GM18520 (cell line): Measurements from ENCODE around the gene INPP5K.
"Not testable (repeated sequence)": the region's sequence is repeated elsewhere in the genome, so short reads cannot be mapped to it uniquely, and the experiment has no call there.

Source experiments
- ATAC-seq: cut with Tn5 transposase; IDR thresholded peaks from one replicate; pipeline ENCODE4 v1.9.1; 2021; ENCODE audit not compliant: unreplicated experiment

Gene INPP5K

DNA sequence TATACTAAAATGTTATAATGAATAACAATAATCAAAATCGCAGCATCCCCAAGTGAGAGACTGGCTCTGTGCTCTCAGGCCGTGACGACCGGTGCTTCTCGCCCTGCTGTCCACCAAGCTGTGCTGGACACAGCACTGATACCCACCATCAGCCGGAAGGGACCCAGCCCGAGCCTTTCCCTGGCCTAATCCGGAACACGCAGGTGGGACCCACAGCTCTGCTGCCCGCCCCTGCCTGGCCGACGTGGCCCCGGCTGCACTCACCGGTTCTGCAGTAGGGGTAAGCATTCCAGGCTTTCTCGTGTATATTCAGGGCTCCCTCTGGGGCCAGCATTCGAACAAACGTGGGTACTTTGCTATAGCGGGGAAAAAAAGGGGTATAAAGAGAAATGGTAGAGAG is 31.6 kb upstream of the INPP5K start:
- ATAC-seq = no peak

DNA sequence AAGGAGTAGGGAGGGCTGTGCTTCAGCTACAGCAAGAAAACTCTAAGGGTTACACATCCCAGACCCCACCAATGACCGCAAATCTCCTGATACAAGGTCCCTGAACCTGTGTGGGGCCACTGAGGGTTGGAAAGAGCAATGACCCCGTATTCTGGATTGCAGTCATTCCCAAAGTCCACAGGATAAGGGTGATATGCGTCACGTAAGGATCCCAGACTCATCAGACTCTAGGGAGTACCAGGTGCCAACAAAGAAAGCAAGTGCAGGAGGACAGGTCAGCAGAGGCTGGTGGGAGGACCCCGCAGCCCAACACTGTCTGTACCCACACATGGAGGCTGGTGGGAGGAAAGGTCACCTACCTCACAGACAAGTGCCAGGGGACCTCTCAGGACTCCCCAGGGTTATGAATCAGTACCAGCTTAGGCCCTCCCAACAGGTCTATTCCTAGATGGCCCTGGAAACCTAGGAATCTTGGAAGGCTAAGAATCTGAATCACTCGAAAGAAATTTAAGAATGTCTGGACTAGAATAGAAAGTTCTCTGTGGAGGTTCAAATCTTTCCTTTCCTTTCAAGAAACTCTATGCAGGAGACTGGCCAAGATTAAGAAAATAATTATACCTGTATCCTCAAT is 30.0 kb upstream of the INPP5K start:
- ATAC-seq = no peak

DNA sequence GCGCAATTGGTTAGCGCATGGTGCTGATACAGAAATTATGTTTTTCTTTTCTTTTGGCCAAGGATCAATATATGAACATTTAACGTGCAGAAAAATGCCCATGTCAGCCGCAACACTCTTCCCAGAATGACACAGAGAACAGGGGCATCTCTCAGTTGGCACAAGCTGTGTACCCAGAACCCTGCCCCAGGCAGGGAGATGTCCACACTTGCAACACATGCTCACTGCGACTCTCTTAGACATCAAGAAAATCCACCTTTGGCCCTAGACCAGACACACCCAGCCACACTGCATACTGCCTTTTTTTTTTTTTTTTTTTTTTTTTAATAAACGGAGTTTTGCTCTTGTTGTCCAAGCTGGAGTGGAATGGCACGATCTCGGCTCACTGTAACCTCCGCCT is 29.2 kb upstream of the INPP5K start:
- no peak for ATAC-seq

DNA sequence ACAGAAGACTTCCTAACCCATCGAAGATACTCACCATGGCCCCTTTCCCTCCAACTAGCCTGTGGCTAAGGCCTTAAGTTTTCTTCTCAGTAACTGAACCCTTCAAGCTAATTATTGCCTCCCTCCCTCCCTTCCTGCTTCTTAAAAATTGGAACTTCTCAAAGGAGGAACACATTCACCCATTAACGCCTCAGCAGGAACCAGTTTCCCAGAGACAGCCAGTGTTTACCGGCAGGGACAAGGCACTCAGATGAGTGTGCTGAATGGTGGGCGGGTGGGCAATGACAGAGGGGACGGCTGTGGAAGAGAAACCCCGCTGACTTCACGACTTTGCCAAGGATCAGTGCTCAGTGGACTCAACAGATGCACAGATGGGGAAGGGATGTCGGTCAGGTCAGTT is 25.9 kb upstream of the INPP5K start:
- ATAC-seq = no peak

DNA sequence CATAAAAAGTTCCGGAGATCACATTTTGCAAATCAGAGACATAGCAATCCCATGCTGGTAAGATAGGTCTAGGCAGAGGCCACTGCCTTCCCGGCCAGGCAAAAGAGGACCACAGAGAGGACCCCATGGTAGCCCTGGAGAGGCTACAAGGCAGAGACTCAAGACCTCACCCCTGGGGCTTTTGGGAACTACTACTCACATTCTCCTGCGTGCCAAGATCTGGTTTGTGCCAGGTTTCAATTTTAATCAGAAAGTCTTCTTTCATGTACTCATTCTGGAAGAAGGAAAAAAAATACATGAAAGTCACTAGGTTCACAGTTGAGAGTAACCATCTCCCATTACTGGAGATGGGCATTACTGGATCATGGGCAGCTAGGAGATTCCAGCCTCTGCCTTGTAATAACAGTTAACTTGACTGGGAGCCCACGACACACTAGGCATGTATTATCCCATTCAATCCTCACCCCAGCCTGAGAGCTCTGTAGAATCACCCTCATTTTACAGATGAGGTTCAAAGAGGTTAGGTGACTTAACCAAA is 25.0 kb upstream of the INPP5K start:
- ATAC-seq = no peak

DNA sequence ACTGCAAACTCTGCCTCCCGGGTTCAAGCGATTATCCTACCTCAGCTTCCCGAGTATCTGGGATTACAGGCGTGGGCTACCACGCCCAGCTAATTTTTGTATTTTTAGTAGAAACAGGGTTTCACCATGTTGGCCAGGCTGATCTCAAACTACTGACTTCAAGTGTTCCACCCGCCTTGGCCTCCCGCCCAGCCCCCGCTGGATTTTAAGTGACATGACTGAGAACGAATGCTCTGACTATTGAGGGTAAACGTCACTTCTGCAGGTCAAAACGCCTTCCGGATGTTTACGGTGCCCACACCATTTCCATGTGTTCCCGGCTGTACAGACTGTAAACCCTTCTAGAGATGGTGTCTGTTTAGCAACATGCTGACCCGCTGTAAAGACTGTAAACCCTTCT is 23.4 kb upstream of the INPP5K start:
- no peak for ATAC-seq

DNA sequence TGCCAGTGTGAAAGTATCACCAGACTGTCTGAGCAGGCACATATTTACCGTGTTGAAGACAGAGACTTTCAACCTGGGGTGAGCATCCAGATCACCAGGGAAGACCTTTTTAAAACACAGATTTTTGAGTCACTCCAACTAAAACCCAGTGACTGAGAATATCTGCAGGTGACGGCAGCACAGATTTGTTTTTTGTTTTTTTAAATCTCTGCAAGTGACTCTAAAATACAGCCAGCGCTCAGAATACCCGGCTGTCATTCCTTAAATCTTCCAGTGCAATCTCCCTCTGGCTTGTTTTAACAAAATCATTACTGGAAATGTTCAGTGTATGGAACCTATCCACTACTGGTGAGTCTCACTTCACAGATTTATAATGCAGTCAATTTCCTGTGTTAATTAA is 19.3 kb upstream of the INPP5K start:
- ATAC-seq = no peak

DNA sequence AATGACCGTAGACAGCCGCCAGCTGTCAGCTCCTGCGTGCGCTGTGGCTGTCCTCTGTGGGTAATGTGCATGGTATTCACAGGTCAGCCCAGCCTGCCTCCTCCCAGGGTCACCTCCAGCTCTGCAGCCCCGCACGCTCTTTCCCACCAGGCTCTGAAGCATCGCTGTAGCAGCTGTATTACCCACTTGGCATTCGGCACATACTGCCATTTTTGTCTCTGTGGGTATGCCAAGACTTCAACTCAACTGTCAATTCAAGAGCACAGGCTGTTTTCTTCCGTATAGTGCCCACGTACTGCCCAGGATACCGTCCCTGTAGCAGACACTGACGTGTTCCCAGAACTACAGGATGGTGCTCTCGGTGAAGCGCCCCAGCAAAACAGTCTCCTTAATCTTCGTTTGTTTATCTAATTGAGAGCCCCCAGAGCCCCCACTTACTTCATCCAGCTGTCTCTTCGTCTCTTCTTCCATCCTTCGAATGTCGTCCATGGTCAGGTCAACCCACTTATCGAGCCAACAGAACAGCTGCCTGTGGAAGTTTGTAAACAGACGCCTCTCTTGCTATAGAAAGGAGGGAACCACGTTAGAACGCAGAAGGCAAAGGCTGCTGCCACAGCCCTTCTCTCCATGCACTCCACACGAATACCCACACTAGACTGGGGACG is 17.4 kb upstream of the INPP5K start:
- ATAC-seq = no peak

DNA sequence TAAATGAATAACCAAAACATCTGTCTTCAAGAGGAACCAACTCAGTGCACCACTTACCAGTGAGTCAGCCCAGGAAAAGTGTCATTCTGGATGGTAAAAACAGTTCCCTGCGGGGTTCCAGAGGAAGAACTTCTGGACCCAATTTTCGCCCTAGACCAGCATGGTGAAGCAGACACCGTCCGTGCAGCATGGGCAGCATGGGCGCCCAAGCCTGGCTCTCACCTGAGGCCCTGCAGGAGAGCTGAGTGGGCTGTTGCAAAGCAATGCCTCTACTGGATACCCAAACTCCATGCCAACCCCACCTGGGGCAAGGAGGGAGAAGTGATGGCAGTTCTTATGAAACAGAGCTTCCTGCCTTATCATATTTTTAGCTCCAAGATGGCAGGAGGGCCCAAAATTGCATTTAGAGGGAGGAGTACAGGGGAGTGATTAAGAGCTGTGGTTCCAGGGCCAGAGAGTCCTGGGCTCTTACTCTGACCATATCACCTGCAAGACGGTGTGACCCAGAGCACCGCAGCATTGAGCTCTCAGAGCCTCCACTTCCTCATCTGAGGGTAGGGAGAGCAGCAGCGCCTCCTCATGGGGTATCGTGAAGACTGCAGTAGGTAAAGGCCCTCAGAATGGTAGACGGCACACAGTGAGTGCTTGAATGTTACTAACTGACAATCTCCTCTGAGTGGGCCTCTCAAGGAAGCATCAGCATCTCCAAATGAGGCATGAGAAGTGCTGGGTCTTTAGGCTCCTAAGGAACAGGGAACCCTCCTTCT is 16.6 kb upstream of the INPP5K start:
- ATAC-seq = no peak

DNA sequence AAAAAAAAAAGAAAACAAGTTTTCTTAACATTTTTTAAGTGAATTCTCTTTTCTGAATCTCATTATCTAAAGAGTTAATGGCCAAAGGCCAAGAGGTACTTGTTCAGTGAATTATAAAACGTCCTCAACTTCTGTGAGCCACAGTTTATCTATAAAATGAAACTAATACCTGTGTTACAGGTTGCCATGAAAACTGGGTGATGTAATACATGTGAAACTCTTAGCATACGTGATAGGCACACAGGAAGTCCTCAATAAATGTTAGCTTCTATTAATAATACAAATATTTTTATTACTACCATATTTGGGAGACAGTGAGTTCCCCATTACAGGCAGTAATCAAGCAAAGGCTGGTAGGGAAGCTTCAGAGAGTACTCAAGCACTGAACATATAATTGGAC is 13.5 kb upstream of the INPP5K start:
- ATAC-seq = no peak

DNA sequence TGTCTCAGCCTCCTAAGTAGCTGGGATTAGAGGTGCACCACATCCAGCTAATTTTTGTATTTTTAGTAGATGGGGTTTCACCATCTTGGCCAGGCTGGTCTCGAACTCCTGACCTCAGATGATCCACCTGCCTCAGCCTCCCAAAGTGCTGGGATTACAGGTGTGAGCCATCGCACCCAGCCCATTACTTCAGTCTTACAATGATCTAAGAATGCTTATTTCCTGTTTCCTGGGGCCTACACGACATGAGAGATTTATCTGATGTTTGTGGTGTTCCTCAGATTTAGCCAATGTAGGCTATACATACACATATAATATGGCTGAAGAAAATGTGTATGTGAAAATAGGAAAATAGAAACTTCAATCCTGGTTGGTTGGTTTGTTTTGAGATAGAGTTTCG is 10.5 kb upstream of the INPP5K start:
- ATAC-seq = not testable (repeated sequence)

DNA sequence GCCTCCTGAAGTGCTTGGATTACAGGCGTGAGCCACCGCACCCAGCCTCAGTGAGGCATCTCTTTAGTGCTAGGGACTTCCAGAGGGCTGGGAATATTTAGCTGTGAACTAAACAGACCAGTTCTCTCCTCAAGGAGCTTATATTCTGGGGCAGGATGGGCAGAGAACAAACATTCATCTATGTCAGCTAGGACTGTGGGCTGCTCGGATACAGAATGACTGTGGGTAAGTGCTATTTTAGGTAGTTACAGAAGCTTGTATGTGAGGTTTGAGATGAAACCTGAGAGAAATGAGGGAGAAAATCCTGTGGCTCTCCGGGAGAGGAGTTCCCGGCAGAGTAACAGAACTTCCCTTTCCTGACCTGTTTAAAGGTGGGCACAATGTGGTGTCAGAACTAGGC is 6.2 kb upstream of the INPP5K start:
- no peak for ATAC-seq

DNA sequence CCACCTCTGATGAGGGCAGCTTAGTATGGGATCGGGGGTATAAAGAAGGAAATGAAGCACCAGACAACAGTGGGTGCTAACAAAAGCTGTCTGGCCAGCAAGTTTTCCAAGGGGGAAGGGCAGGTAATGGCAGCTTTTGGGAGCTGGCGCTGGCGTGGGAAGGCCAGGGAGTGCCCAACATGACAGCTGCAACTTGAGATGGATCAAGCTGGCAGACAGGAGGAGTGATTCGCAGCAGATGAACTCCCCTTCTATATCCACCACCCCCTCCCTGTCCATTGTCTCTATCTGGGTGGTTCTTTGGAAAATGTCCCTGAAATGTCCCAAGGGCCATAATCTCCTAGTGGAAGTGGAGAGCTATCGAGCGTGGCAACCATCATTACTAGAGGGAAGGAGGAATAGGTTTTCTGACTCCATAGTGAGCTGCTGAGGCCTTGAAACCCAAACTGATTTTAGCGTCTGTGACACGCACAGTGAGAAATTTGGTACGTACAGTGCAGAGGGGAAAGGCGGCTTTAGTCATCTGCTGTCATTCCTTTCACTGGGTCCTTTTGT is 4.8 kb upstream of the INPP5K start:
- no peak for ATAC-seq

DNA sequence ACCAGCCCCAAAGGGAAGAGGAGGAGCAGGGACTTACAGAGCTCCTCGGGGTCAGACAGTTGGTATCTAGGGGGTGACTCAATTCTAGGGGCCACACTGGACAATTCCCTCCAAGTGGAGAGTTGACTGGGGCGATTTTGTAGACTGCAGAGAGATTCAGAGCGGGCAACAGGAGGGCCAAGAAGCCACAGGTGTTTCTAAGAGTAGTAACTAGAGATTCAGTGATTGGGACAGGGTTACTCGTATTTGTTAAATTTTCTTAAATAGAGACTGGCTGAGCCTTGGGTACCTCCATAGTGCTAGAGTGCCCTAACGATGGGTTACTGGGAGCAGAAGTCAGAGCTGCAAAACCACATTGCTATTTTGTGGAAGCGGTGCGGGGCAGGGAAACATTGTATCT is 3.3 kb upstream of the INPP5K start:
- ATAC-seq = no peak

DNA sequence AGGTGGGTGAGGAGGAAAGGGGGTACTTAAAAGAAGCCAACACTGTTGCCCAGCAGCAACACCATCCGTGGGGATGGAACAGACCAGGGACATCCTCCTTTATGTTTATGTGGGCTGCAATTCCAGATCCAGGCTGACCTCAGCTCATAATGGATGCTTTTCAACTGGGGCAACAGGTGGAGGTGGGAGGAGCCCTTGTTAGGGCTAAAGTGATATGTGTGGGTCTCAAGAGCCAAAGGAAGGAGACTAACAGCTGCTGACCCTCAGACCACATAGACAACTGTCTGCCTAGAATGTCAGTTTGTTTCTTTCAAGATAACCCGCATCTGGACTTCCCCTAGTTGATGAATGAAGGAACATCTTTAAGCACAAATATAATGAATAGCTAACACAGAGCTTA is 2.0 kb upstream of the INPP5K start:
- no peak for ATAC-seq

DNA sequence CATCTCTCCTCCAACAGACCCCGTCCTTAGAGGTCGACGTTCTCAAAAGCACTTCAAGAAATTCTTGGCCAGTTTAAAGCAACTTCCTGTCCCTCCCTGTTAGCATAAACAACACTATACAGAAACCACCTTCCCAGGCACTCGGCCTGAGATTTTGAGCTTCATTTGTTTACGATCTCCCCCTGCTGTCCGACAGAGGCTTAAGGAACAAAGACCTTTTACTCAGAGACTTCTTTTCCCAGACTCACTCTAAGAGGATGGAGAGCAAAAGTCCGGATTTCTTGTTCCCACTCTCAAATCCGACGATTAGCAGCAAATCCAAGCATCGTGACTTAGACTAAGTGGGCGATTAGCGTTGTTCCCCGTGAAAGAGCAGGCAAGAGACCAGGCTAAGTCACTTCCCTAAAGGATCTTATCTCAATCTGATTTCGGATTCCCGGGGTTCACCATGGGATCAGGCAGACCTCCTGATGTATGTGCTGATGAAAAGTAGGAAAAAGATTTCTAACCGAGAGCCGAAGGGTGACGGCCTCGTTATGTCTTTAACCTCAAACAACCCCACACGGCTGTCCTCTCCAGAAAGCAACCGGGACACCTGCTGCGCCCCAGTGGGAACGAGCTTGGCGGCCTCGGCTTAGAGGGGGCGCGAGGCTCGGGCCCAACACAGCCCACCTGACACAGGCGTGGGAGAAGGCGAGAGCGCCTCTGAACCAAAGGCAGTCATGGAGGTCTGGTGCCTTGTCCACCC is 598 bp downstream of the INPP5K start:
- no peak for ATAC-seq

DNA sequence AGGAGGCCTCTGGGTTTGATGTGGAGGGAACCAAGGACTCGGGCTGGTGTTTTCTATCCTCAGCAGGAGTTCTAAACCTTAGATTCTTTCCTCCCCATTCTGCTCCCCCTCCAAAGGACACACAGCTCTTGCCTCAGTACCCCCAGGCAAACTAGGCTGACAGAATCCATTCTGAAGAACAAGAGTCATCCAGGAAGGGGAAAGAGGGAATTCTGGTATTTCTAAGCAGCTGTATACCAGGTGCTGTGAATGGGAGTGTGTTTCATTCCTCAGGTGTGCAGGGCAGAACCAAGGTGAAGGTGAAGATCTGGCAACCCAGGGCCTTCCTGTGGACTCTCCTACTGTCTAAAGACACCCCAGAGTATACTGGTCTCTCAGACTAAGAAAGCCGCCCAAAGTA is 4.1 kb downstream of the INPP5K start:
- ATAC-seq = no peak

DNA sequence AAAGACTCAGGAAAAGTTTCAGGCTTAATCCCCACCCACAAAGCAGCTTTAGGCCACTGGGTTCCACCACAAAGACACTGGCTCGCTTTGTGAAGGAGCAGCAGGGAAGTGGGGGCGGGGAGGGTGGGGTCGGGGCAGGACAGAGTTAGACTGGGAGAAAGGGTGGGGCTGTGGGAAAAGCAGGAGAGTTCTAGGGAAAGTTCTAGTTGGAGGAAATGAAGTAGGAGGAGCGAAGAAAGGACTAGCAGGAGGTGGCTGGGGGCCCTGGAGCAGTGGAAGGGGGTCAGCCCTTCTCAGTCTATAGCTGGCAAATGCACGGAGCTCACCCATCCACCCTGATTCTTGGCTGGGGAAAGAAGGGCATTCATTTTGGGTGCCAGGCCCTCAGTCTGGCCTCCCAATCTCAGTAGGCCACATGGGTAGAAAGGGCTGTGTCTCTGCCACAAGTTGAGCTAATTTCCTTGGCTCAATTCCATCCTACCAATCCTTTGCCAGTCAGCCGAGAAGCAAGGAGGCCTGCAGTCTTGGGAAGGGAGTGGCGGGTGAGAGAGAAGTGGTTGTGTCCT is 4.6 kb downstream of the INPP5K start:
- ATAC-seq = no peak

DNA sequence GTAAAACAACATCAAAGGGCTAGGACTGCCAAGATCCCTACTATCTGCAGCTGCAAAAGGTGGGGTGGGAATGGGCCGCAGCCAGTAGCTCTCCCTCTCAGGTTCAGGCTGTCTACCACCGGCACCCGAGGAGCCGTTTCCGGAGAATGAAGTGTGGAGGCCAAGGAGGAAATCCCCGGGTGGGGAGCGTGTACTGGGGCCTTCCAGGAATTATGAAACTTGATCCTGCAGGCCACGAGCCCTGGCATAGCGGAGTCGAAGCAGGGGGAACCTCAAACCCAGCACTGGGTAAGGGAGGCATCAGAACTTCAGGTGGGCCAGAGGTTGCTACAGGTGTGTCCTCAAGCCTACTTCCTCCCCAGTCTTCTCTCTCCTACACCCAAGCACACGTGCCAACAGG is 5.1 kb downstream of the INPP5K start:
- ATAC-seq = no peak

DNA sequence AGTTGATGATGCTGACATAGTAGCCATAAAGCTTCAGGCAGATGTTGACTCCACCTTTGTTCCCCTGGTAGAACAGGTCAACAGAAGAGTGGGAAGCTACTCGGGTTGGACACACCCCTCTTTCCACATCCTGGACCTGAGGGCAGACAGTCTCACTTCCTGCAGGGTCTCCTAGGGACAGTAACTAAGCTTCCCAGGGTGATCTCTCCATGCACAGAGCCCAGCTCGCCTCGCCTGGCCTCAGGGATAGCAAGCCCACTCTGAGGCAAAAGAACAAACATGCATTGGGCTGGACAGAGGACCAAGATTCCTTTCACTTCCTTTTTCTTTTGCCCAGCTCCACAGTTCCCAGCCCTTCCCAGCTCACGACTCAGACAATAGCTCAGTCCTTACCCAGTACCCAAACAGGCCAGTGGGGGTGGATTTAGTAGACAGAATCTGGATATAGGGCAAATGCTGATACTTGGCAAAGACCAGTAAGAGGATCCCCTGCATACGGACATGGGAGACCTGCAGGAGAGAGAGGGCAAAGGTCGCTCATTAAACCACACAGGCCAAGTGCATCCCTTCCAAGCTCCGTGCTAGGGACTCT is 7.0 kb downstream of the INPP5K start:
- ATAC-seq = no peak
